Measurements from ENCODE around the gene PCDHGA1.
A peak's percentile ranks its signal among the peaks of the same experiment; 100 is the strongest.

PCDHGA1 gene

GRCh38 chr5:141517880-141518617 is 187.7 kb downstream of the PCDHGA1 start:
- no peak for DNase-seq (ENCODE audit: low spot score)

GRCh38 chr5:141518618-141519015 is 188.3 kb downstream of the PCDHGA1 start:
- H3K4me3 ChIP-seq = no peak overlapping the region
- no peak for TF ChIP-seq CTCF (IDR thresholded peaks at IDR 0.05)

More at GRCh38 chr5:141517880-141518617, 187.7 kb downstream of the PCDHGA1 start:
- no peak for TF ChIP-seq CTCF (IDR thresholded peaks at IDR 0.05)
- no peak overlapping the region for H3K4me3 ChIP-seq
- H3K27ac ChIP-seq = peak overlapping the region in 1 of 2 donors; percentile 28

GRCh38 chr5:141519605-141520565 is 189.6 kb downstream of the PCDHGA1 start:
- Histone ChIP-seq H3K4me3 (no peak overlapping the region), H3K27ac (peak overlapping the region in 1 of 2 donors; percentile 67)
- TF ChIP-seq CTCF (IDR thresholded peaks at IDR 0.05) = no peak
- no peak for DNase-seq (ENCODE audit: low spot score)

More at GRCh38 chr5:141518618-141519015, 188.3 kb downstream of the PCDHGA1 start:
- DNase-seq (ENCODE audit: low spot score) = no peak
- H3K27ac ChIP-seq = no peak overlapping the region

GRCh38 chr5:141521244-141521781 is 191.0 kb downstream of the PCDHGA1 start:
- TF ChIP-seq CTCF (IDR thresholded peaks at IDR 0.05) = no peak
- Histone ChIP-seq H3K4me3 (no peak overlapping the region), H3K27ac (peak overlapping the region; percentile 67 to 70)
- DNase-seq (ENCODE audit: low spot score) = no peak

GRCh38 chr5:141522301-141522700 is 192.0 kb downstream of the PCDHGA1 start:
- TF ChIP-seq CTCF (IDR thresholded peaks at IDR 0.05) = no peak
- no peak overlapping the region for H3K4me3 ChIP-seq
- peak overlapping the region; percentile 67 to 70 for H3K27ac ChIP-seq
- DNase-seq (ENCODE audit: low spot score) = no peak

GRCh38 chr5:141523991-141524390 is 193.7 kb downstream of the PCDHGA1 start:
- DNase-seq (ENCODE audit: low spot score) = no peak
- peak overlapping the region in 1 of 2 donors; percentile 74 for H3K27ac ChIP-seq
- no peak overlapping the region for H3K4me3 ChIP-seq
- TF ChIP-seq CTCF (IDR thresholded peaks at IDR 0.05) = no peak

All from coronary artery (tissue), 2 donors.